Fibroblast of skin of scalp (primary cell): ENCODE results near the gene CCDC9B.
A peak's percentile ranks its signal among the peaks of the same experiment; 100 is the strongest.

Source experiments
- DNase-seq: peaks from one replicate; pipeline ENCODE4 v3.0.0-alpha.2; 2013

The CCDC9B gene

DNA sequence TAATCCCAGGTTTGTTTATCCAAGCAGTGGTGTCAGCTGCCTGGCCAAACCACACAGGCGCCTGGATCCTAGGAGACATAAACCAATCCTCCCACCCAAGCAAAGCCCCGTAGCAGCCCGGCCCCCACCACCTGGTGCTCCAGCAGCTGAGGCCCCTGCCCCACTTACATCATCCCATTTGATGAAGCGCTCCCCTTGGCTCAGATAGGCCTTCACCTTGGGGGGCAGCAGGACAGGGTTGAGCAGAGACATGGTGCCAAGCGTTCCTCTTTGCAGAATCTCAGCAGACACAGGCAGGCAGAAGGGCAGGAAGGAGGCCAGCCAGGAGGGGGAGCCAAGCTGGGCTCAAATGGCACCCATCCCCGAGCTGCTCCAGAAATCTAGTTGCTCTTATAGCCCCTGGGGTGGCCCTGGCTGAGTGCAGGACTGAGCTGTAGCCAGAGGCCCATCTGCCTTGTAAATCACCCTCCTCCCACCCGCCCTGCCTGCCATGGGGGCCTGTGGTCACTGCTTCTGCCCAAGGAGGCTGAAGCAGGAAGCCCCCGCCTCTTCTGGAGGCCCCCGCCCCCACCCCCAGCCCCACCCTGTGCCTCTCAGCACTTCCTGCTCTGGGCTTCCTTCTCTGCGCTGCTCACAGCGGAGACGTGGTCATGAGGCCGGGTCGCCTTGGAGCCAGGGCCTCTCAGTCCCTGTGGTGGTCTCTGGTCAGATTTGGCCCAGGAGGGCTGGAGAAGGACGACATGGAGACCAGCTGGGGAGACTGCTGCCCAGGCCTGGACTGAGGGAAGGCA, 33.1 kb downstream of the CCDC9B start, which contains the start of gene PLCB2:
Gene PLCB2 (minus strand): TSS at position 515 of the 791 bp plus-strand sequence. CDS start 263 bp downstream, at position 252.
- no peak for DNase-seq

GRCh38 chr15:40306908-40307307, 33.8 kb downstream of the CCDC9B start:
- DNase-seq: no peak

- DNase-seq: no peak
Measured at GRCh38 chr15:40306371-40306770, 34.4 kb downstream of the CCDC9B start.

DNA sequence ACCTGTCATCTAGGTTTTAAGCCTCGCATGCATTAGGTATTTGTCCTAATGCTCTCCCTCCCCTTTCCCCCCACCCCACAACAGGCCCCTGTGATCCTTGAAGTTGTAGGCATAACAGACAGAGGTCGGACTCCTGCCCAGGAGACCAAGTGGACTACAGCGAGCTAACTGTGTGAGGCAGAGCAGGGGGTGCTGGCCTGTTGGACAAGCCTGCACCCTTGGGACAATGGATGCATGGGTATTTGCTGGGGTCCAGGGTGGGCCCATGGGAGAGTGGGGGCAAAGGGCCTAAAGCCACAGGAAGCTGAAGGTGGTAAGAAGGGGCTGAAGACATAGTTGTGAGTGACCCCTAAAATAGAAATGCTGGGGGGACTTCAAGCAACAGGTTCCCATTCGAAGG, 35.5 kb downstream of the CCDC9B start:
- DNase-seq: no peak

GRCh38 chr15:40303576-40303975, 37.2 kb downstream of the CCDC9B start:
- no peak for DNase-seq

GRCh38 chr15:40302981-40303380, 37.8 kb downstream of the CCDC9B start:
- no peak for DNase-seq

DNA sequence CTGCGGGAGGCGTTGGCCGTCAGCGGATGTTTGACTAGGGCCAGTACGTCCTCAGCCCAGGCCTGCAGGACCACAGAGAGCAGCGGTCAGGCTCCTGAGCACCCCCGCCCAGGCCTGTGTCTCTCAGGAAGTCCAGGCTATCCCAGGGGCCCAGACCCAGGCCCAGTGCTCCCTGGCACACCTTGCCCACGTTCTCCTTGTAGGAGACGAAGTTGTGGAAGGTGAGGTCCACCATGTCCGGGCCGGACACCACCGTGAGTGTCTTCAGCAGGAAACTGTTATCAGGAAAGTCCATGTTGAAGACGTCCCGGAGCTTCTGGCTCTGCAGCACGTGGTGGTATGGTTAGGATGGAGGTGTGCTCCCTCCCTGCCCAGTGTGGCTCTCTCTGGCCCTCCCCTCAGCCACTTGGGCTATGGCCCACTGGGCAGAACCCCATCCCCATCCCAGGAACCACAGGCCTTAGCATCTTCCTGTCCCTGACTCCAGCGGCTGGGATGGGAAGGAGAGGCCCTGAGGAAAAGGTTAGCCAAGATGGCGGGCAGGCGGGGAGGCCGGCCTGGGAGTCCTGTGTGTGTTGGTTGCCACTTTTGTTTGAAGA, 38.4 kb downstream of the CCDC9B start:
- DNase-seq: no peak

- DNase-seq: no peak
Measured at GRCh38 chr15:40301467-40302179, 39.1 kb downstream of the CCDC9B start.

- DNase-seq: no peak
Measured at GRCh38 chr15:40300771-40301170, 40.0 kb downstream of the CCDC9B start.

- DNase-seq: no peak
Measured at GRCh38 chr15:40300367-40300766, 40.4 kb downstream of the CCDC9B start.

DNA sequence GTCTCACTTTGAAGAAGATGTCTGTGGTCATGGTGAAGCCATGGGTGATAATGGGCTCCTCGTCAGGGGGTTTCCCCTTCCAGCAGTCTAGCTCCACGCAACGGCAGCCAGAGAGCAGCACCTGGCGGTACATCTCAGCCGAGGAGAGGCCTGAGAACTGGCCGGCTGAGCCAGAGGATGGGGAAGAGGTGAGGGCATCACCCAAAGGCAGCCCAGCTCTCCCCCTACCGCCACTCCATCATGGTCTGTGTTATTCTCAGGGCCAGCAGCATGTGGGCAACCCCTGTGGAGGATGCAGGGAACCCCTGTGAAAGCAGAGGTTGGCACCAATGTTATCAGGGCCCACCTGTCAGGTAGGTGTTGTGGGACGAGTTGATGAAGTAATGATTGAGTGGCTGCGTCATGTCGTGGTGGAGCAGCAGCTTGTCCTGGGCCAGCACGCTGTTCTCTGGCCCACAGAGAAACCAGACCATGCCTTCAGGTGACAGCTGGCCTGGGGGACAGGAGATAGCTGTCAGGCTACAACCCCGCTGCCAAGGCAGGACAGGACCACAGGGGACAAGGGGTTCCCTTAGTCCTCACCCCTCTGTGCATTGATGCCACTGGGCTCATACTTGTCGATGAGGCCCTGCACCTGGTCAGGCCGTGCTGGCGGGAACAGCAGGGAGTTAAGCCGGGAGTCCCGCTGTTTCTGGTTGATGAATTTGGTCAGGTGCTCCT, 42.4 kb downstream of the CCDC9B start:
- DNase-seq: no peak

DNA sequence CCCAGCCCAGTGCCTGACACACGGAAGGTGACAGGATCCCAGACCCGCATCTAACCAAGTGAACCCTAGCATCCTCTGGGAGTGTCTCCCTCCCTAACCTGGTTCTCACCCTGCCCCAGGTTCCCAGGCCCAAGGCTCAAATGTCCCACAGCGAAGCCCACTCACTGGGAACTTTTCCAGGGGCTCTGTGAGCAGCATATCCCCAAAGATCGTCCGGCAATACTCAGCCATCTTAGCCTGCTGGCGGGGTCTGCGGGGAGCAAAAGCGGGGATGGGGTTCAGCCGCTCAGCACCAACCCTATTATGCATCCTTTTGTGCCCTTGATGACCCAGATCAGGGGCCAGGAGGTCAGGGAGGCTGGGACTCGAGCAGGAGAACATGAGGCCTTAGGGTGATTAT, 43.4 kb downstream of the CCDC9B start:
- no peak for DNase-seq

DNA sequence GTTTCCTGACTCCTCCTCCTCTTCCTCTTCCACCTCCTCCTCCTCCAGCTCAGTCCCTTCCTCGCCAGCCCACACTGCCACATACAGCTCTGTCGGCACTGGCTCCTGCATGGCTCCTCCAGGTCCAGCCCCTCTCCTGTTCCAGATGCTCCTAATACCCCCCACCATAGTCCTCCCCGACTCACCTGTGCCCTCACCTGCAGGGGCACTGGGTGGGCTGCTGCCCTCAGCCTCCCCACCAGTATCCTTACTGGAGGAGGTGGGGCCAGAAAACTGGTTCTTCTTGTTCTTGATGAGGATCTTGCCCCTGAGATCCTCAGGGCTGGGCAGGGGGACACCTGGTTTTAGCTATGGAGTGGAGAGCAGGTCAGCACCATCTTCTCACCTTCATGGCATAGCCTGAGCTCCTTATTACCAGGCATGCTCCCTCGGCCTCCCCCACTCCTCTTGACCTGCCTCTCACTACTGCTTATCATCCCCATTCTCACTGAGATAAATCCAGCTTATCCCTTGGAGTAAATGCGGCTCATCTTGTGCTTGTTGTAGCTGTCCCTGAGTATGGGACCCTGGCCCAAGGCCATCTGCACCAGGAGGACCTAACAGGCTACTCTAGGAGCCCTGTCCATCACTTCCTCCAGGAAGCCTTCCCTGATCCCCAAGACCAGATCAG, 44.0 kb downstream of the CCDC9B start:
- DNase-seq: no peak

DNA sequence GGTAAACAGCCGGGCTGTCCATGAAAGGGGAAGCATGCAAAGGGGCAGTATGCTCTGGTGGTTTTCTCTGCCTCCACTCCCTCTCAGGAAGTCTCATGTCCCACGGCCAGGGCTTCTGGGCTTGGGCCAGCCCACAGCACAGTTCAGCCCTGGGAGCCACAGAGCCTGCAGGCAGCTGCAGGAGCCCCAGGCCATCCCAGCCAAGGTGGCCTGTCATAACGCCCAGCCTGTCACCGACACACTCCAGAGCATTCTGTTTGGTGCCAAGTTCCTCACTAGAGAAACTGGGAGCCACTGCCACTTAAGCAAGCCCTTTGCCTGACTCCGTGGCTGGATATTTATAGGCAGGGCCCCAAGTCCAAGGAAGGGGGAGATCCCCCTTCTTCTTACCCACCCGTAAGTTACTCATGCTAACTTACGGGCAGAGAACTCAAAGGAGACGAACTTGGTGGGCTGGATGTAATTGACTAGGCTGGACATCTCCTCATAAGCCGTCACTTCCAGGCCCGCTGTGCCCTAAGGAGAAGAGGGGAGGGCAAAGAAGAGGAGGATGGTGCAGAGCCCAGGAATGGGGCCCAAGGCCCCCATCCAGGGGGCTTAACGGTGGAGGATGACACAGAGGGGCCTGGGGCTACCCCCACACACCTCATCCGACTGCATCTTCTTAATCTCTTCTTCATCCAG, 44.7 kb downstream of the CCDC9B start:
- no peak for DNase-seq

DNA sequence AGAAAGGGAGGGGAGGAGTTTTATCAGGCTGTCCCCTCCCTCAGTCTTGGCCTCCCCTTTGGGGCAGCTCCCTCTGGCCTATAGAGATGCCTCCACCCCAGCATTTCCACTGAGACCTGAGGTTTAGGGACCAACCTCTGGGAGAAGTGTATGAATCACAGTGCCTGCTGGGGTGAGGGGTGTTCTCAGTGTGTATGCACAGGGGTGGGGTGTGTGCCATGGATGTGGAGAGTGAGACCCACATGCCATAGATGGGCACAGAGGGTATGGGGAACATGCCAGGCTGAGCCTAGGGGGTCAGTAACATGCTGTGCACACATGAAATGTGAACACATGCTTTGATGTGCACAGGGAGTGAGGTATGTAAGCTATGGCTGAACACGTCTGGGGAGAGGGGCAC, 45.4 kb downstream of the CCDC9B start:
- no peak for DNase-seq

- no peak for DNase-seq
Measured at GRCh38 chr15:40293905-40294895, 46.5 kb downstream of the CCDC9B start.

GRCh38 chr15:40293006-40293405, 47.7 kb downstream of the CCDC9B start:
- no peak for DNase-seq

GRCh38 chr15:40292246-40292645, 48.5 kb downstream of the CCDC9B start:
- no peak for DNase-seq

DNA sequence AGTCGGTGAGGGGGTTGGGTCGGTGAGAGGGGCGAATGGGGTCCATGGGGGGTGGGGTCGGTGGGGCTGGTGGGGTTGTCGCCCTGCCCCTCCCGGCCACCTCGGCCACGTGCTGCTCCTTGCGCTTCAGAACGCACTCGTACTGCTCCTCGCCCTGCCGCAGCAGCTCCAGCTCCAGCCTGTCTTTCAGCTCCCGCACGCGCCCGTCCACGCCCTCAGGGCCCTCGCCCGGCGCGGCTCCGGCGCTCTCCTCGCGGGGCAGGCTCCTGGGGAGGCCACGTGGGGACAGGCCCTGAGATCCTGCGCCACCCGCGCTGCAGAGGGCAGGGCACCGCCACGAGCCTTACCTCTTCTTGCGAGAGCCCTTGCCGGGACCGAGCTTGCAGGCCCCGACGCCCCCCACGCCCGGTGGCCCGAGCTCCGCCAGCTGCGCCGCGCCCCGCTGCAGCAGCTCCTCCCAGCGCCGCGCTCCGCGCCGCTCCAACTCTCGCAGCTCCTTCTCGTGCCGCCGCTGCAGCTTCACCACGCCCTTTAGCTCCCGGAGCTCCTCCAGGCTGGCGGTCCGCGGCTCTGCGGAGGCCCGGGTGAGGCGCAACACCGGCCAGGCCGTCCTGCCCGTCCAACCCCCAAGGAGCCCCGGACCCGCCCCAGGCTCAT, 49.7 kb downstream of the CCDC9B start:
- peak; percentile 60 for DNase-seq

DNA sequence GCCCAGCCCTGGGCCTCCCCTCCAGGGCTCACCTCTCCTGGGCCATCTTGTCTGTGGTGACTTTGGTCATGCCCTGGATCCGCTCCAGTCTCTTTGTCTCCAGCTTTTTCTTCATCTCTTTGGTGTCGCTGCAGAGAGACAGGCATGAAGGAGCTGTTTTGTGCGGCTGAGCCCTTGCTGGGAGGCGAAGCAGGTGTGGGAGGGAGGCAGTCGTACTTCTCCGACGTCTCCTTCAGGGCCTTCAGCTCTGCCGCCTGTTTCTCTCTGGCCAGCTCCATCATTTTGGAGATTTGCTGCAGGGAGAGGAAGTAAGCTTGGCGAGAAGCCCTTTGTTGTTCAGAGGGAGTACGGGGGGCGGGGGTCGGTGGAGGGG, 50.2 kb downstream of the CCDC9B start:
- no peak for DNase-seq
